HG03354 (cell line): ENCODE measurements around the gene NAA38.
"Not testable (repeated sequence)": the region's sequence is repeated elsewhere in the genome, so short reads cannot be mapped to it uniquely, and the experiment has no call there.

Experiments used
- ATAC-seq: cut with Tn5 transposase; IDR thresholded peaks from one replicate; pipeline ENCODE4 v1.9.1; 2021; ENCODE audit warnings: mild to moderate bottlenecking; ENCODE audit not compliant: unreplicated experiment, poor library complexity, severe bottlenecking

NAA38 gene

DNA sequence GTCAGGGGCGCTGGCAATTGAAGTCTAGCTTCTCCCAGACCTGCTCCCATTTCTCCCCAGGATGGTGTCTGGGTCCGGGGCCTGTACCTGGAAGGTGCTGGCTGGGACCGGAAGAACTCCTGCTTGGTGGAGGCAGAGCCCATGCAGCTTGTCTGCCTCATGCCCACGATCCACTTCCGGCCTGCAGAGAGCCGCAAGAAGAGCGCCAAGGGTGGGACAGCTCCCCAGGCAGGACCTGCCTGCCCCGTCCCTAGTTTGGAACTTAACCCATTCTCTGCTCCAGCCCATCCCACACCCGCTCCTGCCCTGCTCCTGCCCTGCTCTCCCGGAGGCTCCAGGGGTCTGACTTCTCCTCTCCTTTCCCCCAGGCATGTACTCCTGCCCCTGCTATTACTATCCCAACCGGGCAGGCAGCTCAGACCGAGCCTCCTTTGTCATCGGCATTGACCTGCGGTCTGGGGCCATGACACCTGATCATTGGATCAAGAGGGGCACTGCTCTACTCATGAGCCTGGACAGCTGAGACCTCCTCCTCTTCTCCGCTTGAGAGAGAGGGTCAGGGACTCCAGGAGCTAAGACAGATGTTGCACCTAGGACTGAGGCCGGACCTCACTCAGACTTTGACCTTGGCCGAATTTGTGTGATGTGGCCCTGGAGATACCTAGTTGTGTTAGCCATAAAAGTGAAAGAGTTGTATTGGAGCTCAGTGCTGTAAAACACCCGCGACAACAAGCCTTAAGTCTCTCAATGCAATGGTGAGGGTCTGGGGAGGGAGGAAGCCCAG is 24.2 kb downstream of the NAA38 start:
- ATAC-seq: no peak

DNA sequence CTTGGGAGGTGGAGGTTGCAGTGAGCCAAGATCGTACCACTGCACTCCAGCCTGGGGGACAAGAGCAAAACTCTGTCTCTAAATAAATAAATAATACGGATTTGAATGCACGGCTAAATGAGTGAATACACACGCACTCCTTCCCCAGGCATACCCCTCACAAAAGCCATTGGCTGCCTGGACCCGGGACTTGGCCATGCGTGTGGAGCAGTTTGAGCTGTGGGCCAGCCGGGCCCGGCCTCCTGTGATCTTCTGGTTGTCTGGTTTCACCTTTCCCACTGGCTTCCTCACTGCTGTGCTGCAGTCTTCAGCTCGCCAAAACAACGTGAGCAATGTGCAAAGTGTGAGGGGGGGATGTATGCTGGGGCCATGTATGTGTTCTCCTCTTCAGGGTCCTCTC is 24.9 kb downstream of the NAA38 start:
- ATAC-seq: no peak

DNA sequence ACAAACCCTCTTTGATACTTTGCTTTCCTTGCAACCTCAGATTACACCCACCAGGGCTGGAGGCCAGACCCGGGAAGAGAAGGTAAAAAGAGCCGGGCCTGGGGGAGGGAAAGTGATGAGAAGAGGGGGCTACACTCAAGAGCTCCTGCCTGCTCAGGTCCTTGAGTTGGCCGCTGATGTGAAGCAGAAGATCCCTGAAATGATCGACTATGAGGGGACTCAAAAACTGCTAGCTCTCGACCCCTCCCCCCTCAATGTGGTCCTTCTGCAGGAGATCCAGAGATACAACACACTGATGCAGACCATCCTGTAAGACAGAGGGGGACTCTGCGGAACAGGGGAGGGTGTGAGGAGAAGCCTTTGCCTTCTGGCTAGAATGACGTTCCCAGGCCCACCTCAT is 26.1 kb downstream of the NAA38 start:
- no peak for ATAC-seq

DNA sequence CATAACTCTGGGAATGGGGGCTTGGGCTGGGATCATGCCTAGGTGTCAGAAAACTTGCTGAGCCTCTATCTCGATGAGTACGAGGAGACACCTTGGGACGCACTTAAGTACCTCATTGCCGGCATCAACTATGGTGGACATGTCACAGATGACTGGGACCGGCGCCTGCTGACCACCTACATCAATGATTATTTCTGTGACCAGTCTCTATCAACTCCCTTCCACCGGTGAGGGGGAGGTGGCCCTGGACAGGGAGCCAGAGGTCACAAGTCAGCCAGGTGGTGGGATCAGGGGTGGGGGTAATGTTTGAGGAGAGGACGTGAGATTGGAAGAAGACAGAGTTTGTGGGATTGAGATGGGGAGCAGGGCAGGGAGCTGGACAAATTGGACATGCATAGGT is 26.7 kb downstream of the NAA38 start:
- ATAC-seq: no peak

DNA sequence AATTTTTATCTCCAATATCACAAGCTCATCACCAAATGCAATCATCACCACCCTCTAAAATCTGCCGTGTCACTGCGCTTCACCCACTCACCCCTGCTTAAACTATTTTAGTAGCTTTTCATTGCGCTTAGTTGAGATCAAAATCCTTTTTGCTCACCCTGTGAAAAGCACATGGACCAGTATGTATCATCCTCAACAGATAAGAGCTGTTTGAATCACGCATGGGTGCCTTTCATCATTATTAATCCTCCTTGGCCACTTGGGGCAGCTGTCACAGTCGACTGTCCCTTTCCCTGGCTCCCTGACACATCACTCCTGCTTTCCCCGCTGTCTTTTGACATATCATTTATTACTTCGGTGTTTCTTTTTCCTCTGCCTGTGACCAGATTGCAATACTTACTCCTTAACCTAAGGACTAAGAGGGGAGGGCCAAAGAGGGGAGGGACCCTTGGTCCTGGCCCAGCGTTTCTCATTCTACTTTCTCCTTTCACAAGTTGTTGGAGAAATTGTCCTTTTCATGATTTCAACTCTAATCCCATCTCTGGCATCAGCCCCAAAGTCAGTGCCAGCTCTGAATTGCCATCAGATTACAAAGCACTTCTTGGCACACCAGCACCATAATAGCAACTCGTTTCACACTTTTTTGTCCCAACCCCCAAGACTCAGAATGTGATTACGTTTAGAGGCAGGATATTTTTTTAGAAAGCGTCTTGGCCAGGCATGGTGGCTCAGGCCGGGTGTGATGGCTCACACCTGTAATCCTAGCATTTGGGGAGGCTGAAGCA is 32.0 kb downstream of the NAA38 start:
- ATAC-seq: no peak

DNA sequence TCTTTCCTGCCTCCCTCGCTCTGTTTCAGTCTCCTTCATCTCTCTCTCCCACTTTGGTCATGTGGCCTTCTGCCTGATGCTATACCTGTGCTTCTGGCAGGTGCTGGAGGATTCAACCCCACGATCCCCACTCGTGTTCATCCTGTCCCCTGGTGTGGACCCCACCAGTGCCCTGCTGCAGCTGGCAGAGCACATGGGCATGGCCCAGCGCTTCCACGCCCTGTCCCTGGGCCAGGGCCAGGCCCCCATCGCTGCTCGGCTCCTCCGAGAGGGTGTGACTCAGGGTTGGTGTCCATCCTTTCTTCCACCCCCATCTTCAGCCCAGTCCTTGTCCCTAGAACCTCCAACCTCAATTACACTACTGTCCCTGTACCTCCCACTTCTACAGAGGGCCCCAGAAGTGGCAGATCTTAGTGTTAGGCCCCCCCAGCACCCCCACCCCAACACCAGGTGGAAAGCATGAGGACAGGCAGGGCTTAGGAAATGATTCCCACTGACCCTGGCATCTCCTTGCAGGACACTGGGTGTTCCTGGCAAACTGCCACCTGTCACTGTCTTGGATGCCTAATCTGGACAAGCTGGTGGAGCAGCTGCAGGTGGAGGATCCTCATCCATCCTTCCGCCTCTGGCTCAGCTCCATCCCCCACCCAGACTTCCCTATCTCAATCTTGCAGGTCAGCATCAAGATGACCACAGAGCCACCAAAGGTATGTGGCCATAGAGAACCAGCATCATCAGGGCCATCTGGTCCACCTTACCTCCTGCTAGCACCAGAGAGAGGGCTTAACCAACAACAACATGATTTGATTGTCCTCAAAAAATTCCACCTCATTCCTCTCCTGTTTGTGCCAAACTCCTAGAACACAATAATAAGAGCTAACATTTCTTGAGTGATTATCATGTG is 33.1 kb downstream of the NAA38 start:
- no peak for ATAC-seq

DNA sequence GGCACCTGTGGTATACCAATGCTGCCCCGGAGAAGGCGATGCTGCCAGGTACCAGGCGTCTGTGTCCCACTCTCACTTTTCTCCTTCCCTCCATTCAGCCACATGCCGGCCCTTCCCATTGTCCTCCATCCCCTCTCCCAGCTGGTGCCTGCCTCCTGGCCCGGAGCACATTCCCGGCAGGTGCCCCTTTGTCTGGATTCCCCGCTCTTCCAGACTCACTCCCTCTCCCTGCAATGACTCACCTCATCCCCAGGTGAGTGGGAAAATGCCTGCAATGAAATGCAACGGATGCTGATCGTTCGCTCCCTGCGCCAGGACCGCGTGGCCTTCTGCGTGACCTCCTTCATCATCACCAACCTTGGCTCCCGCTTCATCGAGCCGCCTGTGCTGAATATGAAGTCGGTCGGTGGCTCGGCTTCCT is 33.8 kb downstream of the NAA38 start:
- no peak for ATAC-seq

DNA sequence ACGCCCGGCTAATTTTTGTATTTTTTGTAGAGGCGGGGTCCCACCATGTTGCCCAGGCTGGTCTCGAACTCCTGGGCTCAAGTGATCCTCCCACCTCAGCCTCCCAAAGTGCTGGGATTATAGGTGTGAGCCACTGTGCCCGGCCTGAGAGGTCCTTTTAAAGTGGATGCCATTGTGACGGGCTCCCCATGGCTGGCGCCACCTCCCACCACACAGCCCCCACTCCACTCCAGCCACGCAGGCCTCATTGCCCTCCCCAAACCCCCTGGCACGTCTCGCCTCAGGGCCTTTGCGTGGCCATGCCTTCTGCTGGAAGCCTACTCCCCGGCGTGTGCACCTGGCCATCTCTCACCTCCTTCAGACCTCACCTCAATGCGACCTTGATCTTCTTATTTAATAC is 35.2 kb downstream of the NAA38 start:
- no peak for ATAC-seq

DNA sequence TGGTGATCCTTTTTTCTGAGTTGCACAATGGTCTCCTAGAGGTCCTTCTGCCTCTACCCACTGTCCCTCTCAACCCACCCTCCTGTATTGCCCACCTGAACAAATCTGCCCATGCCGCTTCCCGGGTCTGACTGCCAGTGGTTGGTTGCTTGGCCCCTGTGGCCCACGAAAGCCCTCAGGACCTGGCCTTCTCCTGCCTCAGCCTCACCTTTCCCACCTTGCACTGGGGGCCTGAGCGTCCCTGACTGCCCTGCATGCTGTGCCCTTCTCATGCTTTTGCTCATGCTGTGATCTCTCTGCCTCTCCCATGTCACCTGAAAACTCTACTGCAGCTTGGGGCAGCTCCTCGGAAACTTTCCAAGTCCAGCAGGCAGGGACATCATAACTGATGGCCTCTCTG is 37.1 kb downstream of the NAA38 start:
- ATAC-seq: no peak

DNA sequence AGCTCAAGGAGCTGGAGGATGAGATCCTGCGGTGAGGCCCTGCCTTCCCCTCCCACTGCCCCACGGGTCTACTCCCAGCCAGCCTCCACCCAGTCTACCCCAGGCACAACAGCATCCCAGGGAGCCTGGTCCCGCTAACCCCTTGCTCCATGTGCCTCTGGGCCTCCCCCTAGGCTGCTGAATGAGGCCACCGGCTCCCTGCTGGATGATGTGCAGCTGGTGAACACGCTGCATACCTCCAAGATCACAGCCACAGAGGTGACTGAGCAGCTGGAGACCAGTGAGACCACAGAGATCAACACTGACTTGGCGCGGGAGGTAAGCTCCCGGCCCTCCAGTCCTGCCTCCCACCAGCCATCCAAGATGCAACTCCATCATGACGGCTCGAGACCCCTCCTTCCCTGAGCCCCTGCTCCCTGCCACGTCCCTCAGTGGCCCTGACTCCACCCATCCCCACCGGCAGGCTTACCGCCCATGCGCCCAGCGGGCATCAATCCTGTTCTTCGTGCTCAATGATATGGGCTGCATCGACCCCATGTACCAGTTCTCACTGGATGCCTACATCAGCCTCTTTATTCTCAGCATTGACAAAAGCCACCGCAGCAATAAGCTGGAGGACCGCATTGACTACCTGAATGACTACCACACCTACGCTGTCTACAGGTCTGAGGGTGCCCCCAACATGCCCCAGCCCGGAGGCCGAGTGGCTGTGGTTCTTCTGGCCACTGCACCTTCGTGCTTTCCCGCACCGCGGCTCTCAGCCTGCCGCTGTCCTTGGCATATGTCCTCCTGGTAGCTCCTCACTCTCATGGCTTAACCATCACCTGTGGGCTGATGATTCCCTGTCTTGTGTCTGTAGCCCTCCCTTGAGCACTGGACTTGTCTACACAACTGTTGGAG is 38.4 kb downstream of the NAA38 start:
- ATAC-seq: no peak

DNA sequence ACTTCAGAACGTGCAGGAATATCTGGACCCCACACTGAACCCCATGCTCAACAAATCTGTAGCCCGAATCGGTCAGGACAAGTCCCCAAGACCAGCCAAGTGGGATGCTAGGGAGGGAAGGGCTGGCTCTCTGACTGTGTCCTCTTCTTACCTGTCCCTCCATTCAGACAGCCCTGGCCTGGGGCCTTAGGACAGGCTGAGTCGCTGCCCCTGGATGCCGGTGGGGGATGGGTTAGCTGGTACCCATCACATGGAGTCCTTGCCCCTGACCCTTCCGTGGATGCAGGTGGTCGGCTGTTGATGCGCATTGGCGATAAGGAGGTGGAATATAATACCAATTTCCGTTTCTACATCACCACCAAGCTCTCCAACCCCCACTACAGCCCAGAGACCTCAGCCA is 39.3 kb downstream of the NAA38 start:
- ATAC-seq: no peak

DNA sequence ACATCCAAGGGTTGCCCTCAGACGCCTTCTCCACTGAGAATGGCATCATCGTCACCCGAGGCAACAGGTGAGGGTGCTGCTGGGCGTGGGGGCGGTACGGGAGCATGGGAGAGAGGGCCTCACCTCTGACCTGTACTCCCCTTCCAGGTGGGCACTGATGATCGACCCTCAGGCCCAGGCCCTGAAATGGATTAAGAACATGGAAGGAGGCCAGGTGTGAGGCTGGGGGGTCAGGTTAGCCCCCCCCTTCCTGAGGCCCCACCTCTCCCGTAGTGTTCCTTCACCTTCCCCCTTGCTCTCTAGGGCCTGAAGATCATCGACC is 39.8 kb downstream of the NAA38 start:
- ATAC-seq: no peak

DNA sequence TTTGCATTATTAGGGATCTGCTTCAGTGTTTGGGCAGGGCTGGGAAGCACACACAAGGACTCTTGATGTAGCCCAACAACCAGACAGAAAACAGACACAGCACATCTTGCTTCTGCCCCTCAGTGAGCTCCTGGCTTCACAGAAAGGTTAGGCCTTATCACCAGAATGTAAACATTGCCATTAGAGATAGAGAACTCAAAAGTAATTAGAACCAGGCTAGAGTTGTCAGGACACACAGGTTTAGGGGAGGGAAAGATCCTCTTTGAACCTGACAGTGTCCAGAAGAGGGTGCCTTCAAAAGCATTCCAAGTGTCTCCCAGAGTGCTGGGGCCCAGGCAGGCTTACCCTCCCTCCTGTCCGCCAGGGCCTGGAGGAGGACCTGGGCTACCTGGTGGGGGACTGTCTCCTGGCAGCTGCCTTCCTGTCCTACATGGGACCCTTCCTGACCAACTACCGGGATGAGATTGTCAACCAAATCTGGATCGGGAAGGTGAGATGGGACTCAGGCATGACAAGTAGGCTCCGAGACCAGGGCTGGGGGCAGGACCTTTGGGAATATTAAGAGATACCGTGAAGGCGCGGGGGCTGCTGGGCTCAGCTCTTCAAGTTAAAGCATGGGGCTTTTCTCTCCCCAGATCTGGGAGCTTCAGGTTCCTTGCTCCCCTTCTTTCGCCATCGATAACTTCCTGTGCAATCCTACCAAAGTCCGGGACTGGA is 40.3 kb downstream of the NAA38 start:
- ATAC-seq: no peak

DNA sequence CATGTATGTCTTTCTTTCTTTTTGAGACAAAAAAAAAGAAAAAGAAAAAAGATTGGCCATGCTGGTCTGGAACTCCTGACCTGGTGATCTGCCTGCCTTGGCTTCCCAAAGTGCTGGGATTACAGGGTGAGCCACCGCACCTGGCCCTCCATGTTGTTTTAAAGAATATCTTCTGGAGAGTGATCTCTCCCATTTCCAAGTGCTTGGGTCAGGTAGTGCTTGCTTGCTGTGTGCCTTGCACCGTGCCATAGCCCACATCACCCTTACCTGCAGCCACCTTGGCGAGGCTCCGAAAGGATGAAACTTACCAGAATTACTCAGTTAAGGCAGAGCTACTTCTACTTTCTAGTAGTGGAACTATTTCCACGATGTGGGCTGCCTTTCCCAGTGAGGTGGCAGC is 42.4 kb downstream of the NAA38 start:
- ATAC-seq: no peak

DNA sequence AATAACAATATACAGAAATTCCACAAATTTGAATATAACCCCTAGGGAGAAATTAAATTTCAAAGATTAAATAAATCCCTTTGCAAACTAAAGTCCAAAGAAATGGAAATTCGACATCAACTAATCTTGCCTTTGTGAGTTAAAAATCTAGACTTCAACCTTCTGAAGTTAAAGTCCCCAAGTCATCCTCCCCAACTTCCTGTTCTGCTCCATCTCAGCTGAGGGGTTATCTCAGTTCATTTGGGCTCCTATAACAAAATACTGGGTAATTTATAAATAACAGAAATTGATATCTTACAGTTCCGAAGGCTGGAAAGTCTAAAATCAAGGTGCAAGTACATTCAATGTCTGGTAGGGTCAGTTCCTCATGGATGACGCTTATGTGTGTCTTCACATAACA is 46.1 kb downstream of the NAA38 start:
- ATAC-seq: no peak

DNA sequence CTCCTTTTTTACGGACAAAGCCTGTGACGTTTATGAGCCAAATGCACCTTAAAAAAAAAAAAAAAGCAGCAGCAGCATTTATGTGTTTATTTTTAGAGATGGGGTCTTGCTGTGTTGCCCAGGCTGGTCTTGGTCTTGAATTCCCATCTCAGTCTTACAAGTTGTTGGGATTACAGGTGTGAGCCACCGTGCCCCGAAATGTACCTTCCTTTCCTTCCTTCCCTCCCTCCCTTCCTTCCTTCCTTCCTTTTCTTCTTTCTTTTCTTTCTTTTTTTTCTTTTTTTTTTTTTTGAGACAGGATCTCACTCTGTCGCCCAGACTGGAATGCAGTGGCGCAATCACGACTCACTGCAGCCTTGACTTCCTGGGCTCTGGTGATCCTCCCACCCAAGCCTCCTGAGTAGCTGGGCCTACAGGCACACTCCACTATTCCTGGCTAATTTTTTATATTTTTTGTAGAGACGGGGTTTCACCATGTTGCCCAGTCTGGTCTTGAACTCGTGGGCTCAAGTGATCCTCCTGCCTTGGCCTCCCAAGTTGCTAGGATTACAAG is 47.5 kb downstream of the NAA38 start:
- ATAC-seq: not testable (repeated sequence)

DNA sequence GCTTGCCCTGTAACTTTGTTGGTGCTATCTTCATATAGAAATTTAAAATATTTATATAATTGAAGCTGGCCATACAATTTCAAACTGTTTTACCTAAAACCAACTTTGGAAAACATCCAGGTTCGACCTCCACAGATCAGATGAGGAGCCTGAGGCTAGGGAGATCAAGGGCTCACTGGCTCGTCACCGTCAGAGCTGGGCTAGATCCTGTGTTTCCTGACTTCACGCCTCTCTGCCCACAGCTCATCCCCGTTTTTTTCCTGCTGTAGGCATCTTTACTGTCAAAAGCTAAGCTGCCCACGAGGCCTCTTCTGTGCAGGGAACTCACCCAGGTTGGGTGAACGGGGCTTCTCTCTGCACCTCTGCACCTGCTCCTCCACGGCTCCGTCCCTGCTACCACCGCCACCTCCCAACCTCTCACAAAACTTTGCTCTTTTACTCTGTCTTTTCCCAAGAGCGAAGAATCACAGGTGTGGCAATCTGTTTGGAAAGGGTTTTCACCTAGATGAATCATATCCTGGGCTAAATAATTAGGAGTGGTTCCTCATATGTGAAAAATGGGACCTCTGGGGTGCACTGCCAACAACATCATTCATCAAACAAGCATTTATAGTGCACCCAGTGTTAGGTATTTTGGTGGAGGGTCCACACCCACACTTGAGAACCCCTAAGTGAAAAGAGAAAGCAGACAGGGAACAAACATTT is 48.1 kb downstream of the NAA38 start:
- no peak for ATAC-seq

DNA sequence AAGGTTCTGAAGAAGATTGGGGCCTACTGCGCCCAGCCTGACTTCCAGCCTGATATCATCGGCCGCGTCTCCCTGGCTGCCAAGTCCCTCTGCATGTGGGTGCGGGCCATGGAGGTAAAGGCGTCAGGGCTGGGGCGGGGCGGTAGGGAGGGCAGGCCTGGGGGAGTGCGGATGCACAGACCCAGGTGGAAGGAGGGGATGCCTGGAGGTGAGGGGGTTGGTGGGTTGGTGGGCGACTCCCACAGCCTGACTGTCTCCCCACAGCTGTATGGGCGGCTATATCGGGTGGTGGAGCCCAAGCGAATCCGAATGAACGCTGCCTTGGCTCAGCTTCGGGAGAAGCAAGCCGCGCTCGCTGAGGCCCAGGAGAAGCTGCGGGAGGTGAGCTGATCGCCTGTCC is 50.2 kb downstream of the NAA38 start:
- ATAC-seq: no peak
